T-cell (primary cell): Measurements from ENCODE around the gene PRADC1. TPM values are rescaled to one million over a fixed set of nuclear protein-coding genes. Genes with fewer than 3 reads are reported as not detected.
A peak's percentile ranks its signal among the peaks of the same experiment; 100 is the strongest.
"Not testable (repeated sequence)": the region's sequence is repeated elsewhere in the genome, so short reads cannot be mapped to it uniquely, and the experiment has no call there.

Experiments used
- ATAC-seq, 4 experiments: fragments of 200-7000 bp in 3 of 4; fragments of 150-1000 bp in 1 of 4; cut with Tn5 transposase; replicated peaks in 1 of 4; 1 replicate in 3 of 4; 2 replicates in 1 of 4; pipeline ENCODE4 v1.10.0; 2021; ENCODE audit warnings: moderate library complexity in 3 of 4, mild to moderate bottlenecking in 2 of 4, moderate number of reproducible peaks in 1 of 4
- CTCF ChIA-PET, 2 donors: fragments of 300-600 bp; sonication (Branson Sonifier 250); formaldehyde crosslinking; loops; one replicate each; lab custom pipeline; 2022; ENCODE audit warnings: antibody characterized with exemption in 2 of 2; lab: Charles Lee
- POLR2A ChIA-PET, 2 donors: fragments of 300-600 bp; sonication (Branson Sonifier 250); formaldehyde crosslinking; loops; one replicate each; lab custom pipeline; 2022; ENCODE audit warnings: antibody characterized with exemption in 2 of 2; lab: Charles Lee
- DNase-seq, 35 experiments: peaks; one replicate each; pipeline versions ENCODE4 v3.0.0 to v3.0.0-alpha.2; 2013 to 2023
- H3K27ac ChIP-seq: one replicate; pipeline ENCODE4 v1.5.1; 2013; ENCODE audit warnings: low read length
- H3K27me3 ChIP-seq, 2 experiments: replicated peaks in 1 of 2; 1 replicate in 1 of 2; 2 replicates in 1 of 2; pipeline versions ENCODE4 v1.6.1 to v1.7.0; 2013; ENCODE audit warnings: low read length in 1 of 2, mixed read lengths in 1 of 2; ENCODE audit not compliant: control insufficient read depth in 2 of 2, insufficient read depth in 2 of 2; ENCODE audit errors: extremely low read depth in 1 of 2
- H3K36me3 ChIP-seq, 2 donors: 1 replicate in 1 of 2; 2 replicates in 1 of 2; pipeline versions ENCODE4 v1.6.1 to v1.7.0; 2013; ENCODE audit warnings: low read length in 1 of 2; ENCODE audit not compliant: control insufficient read depth in 2 of 2, insufficient read depth in 1 of 2; ENCODE audit errors: extremely low read depth in 1 of 2
- H3K4me1 ChIP-seq, 2 experiments: 1 replicate in 1 of 2; 2 replicates in 1 of 2; pipeline versions ENCODE4 v1.6.1 to v1.7.0; 2013; ENCODE audit warnings: low read length in 2 of 2, mixed read lengths in 1 of 2; ENCODE audit not compliant: insufficient read depth in 2 of 2, control insufficient read depth in 1 of 2; ENCODE audit errors: extremely low read depth in 1 of 2
- H3K4me3 ChIP-seq, 2 donors: 1 replicate in 1 of 2; 2 replicates in 1 of 2; pipeline versions ENCODE4 v1.5.1 to v1.7.0; 2013; ENCODE audit warnings: mild to moderate bottlenecking in 2 of 2, low read length in 1 of 2, moderate library complexity in 1 of 2; ENCODE audit not compliant: control insufficient read depth in 1 of 2; ENCODE audit errors: extremely low read depth in 1 of 2
- H3K9me3 ChIP-seq: 2 replicates; pipeline ENCODE4 v1.7.0; 2013
- H3K27ac Mint-ChIP-seq, 2 donors: one replicate each; pipeline ENCODE4 v1.8.0; 2020 to 2021; ENCODE audit warnings: mild to moderate bottlenecking in 2 of 2, mixed read lengths in 2 of 2
- H3K27me3 Mint-ChIP-seq, 2 donors: one replicate each; pipeline ENCODE4 v1.8.0; 2021 to 2022; ENCODE audit warnings: mixed read lengths in 2 of 2
- H3K36me3 Mint-ChIP-seq: one replicate; pipeline ENCODE4 v1.8.0; 2021; ENCODE audit warnings: mixed read lengths
- H3K4me1 Mint-ChIP-seq, 3 donors: one replicate each; pipeline ENCODE4 v1.8.0; 2020 to 2022; ENCODE audit warnings: mixed read lengths in 3 of 3, mild to moderate bottlenecking in 1 of 3
- H3K4me3 Mint-ChIP-seq, 3 donors: one replicate each; pipeline ENCODE4 v1.8.0; 2020 to 2022; ENCODE audit warnings: mild to moderate bottlenecking in 3 of 3, mixed read lengths in 3 of 3, moderate library complexity in 3 of 3
- H3K9me3 Mint-ChIP-seq, 3 donors: one replicate each; pipeline ENCODE4 v1.8.0; 2020 to 2022; ENCODE audit warnings: mixed read lengths in 3 of 3
- WGBS: methylation state at CpG from one replicate; pipeline ENCODE4 v1.1.5; 2013; ENCODE audit warnings: missing lambda C conversion rate; ENCODE audit not compliant: insufficient coverage; 5-methylcytosine and 5-hydroxymethylcytosine counted together
- total RNA-seq, 35 experiments: library from RNA in 6 of 35; stranded (reverse) in 6 of 35; fragments of 120-200 nt in 1 of 35; gene quantifications; one replicate each; pipeline versions ENCODE4 v1.2.1 to v1.2.4 and lab custom pipeline; 2013 to 2026

PRADC1 gene
- total RNA-seq, 5 donors from 2014 or later (not counting 1 experiment from before 2014, with no cell fraction given) = 6.1 to 9.9 (median 6.4) TPM

DNA sequence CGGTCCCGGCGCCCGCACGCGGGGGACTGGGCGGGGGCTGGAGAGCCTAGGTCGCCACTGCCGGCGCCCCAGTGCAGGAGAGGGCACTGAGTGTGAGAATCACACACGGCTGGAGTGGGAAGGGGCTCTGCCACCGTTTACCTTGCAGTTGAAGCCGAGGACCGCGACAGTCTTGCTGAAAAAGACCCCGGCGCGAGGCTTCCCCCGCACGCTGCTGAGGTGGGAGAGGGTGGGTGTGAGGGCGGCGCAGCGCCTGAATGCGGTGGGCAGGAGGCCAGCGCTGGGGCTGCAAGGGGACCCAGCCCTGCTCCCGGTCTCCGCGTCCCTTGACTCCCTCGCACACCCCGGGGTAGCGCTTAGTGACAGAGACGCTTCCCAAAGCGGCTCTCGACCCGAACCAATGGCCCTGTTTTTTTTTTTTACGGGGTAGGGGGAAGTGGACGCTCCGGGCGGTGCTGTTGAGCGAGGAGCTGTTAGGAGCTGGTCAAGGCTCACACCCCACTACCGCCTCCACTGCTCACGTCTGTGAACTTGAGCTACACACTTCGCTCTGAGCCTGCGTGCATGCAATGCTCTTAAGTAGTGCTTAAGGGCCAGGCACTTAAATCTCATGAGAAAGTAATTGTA, 29.9 kb downstream of the PRADC1 start:
- H3K4me3 ChIP-seq = no peak overlapping the region
- H3K27ac ChIP-seq = no peak overlapping the region
- peaks cover 13 to 63% of the 10 kb centered on the region in 2 experiments for H3K27me3 ChIP-seq
- peak overlapping the region in 2 of 3 donors; percentile 50 to 72 for H3K4me3 Mint-ChIP-seq
- H3K4me1 Mint-ChIP-seq = peaks cover 6 to 11% (median 9%) of the 10 kb centered on the region in 3 donors
- ChIA-PET CTCF (interaction anchor here in 1 of 2 donors (0.6 kb wide), 1 partner anchor 86 kb away, joined by 3 read pairs; no protein-coding TSS in a partner anchor), POLR2A (interaction anchor here in 1 of 2 donors (0.6 kb wide), 1 partner anchor 17 kb away, joined by 3 read pairs; no protein-coding TSS in a partner anchor)
- 5% methylated on average over 36 of the region's 44 CpGs for WGBS
- no peaks in the 10 kb centered on the region for H3K36me3 ChIP-seq
- DNase-seq (peak in 1 of 35 experiments; percentile 15), ATAC-seq (peak; percentile 20 to 37 (median 25))
- H3K9me3 Mint-ChIP-seq = no peaks in the 10 kb centered on the region
- no peaks in the 10 kb centered on the region for H3K9me3 ChIP-seq
- no peak overlapping the region for H3K27ac Mint-ChIP-seq
- H3K4me1 ChIP-seq = peaks cover 0 to 15% of the 10 kb centered on the region in 2 experiments
- H3K36me3 Mint-ChIP-seq = no peaks in the 10 kb centered on the region
- peaks cover 42 to 53% of the 10 kb centered on the region in 2 donors for H3K27me3 Mint-ChIP-seq

DNA sequence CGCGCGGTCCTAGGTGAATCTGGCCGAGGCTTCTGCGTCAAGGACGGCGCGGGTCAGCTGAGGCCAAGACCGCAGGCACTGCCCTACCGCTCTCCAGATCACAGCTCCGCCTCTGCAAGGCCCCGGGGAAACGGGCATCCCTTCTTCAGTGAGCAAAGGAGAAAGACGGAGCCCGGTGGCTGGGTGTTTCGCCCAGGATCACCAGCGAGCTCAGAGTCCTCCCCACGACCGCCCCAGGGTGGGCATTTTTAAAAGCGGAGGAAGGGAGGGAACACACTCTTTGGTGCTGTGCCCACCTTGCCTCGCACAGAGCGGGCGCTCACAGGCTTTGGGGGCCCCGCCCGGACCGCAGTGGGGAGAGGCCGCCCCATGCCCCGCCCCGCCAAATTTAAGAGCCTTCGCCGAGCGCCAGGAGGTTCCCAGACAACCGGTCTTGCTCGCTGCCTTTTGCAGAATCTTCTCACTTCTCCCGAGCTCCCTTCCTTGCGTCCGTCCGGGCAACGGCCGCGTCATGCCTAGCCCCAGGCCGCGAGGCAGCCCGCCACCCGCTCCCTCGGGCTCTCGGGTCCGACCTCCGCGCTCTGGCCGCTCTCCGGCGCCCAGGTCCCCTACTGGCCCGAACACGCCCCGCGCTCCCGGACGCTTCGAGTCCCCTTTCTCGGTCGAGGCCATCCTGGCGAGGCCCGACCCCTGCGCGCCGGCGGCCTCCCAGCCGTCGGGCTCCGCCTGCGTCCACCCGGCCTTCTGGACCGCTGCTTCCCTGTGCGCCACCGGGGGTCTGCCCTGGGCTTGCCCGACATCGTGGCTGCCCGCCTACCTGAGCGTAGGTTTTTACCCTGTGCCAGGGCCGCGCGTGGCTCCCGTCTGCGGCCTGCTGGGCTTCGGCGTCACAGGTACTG, 30.6 kb downstream of the PRADC1 start, which contains the start of gene NOTO:
TSS of gene NOTO (plus strand) at position 419 of the 899 bp plus-strand sequence. CDS start at position 512, 93 bp downstream.
- no peak within 1 kb of the TSS for H3K4me3 ChIP-seq
- DNase-seq (peak in 1 of 35 experiments; percentile 15), ATAC-seq (peak; percentile 53 to 60 (median 56))
- peaks cover 15 to 60% of the 10 kb centered on the region in 2 experiments for H3K27me3 ChIP-seq
- H3K9me3 Mint-ChIP-seq = no peaks in the 10 kb centered on the region
- no peaks in the 10 kb centered on the region for H3K9me3 ChIP-seq
- ChIA-PET POLR2A (no interaction called here), CTCF (interaction anchor here in 1 of 2 donors (1.0 kb wide), 1 partner anchor 10 kb away, joined by 3 read pairs; no protein-coding TSS in a partner anchor)
- no peak within 1 kb of the TSS for H3K27ac Mint-ChIP-seq
- H3K36me3 Mint-ChIP-seq = no peaks in the 10 kb centered on the region
- H3K4me1 ChIP-seq = peaks cover 0 to 15% of the 10 kb centered on the region in 2 experiments
- peaks cover 41 to 51% of the 10 kb centered on the region in 2 donors for H3K27me3 Mint-ChIP-seq
- no peaks in the 10 kb centered on the region for H3K36me3 ChIP-seq
- no peak within 1 kb of the TSS for H3K27ac ChIP-seq
- H3K4me1 Mint-ChIP-seq = peaks cover 6 to 11% (median 9%) of the 10 kb centered on the region in 3 donors
- peak within 1 kb of the TSS; percentile 46 to 72 (median 60) for H3K4me3 Mint-ChIP-seq
- WGBS = 8% methylated on average over 84 of the region's 87 CpGs

DNA sequence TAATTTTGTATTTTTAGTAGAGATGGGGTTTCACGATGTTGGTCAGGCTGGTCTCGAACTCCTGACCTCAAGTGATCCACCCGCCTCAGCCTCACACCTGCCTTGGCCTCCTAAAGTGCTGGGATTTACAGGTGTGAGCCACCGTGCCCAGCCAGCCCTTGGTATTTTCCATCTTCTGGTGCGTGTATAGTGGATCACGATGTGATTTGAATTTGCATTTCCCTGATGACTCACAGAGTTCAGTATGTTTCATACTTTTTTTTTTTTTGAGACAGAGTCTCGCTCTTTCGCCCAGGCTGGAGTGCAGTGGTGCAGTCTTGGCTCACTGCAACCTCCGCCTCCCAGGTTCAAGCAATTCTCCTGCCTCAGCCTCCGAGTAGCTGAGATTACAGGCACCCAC, 32.8 kb downstream of the PRADC1 start:
- H3K4me3 ChIP-seq, DNase-seq, POLR2A ChIA-PET, H3K4me3 Mint-ChIP-seq, H3K27ac ChIP-seq, ATAC-seq, H3K9me3 Mint-ChIP-seq, H3K9me3 ChIP-seq, H3K36me3 ChIP-seq, H3K27ac Mint-ChIP-seq, H3K36me3 Mint-ChIP-seq: not testable (repeated sequence)
- H3K4me1 ChIP-seq = peaks cover 0 to 15% of the 10 kb centered on the region in 2 experiments
- peaks cover 16 to 54% of the 10 kb centered on the region in 2 experiments for H3K27me3 ChIP-seq
- CTCF ChIA-PET = interaction anchor here (0.7 kb wide), 3 partner anchors 125 to 1688 kb away, joined by 3 to 11 read pairs (median 4); partner anchors contain the start of gene ALMS1 (in 1 of the 2)
- WGBS = 65% methylated on average over 2 of the region's 10 CpGs
- Mint-ChIP-seq H3K27me3 (peaks cover 42 to 44% of the 10 kb centered on the region in 2 donors), H3K4me1 (peaks cover 6 to 11% (median 9%) of the 10 kb centered on the region in 3 donors)

DNA sequence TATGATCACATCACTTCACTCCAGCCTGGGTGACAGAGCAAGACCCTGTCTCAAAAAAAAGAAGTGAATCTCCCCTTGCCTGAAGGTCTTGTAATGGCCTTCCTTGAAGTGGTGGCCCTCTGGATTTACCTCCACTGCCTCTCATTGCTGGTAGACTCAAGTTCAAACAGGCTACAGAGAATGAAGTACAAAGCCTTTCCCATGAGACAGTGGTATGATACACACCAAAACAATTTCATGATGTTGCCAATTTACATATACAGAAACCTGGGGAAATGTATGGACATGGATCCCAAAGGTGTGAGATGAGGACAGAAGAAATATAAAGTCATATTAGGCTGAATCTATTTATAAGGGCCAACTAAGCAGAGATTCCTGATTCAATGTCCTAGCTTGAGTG, 35.5 kb downstream of the PRADC1 start:
- Mint-ChIP-seq H3K9me3 (no peaks in the 10 kb centered on the region), H3K36me3 (peaks cover 2% of the 10 kb centered on the region), H3K27ac (no peak overlapping the region), H3K27me3 (peaks cover 28 to 29% of the 10 kb centered on the region in 2 donors), H3K4me1 (peaks cover 6 to 8% (median 6%) of the 10 kb centered on the region in 3 donors), H3K4me3 (no peak overlapping the region)
- Histone ChIP-seq H3K27ac (no peak overlapping the region), H3K9me3 (no peaks in the 10 kb centered on the region), H3K36me3 (no peaks in the 10 kb centered on the region), H3K4me3 (no peak overlapping the region), H3K4me1 (peaks cover 0 to 6% of the 10 kb centered on the region in 2 experiments), H3K27me3 (peaks cover 11 to 31% of the 10 kb centered on the region in 2 experiments)
- ATAC-seq = no peak
- CTCF ChIA-PET = no interaction called here
- DNase-seq = no peak
- POLR2A ChIA-PET = no interaction called here

DNA sequence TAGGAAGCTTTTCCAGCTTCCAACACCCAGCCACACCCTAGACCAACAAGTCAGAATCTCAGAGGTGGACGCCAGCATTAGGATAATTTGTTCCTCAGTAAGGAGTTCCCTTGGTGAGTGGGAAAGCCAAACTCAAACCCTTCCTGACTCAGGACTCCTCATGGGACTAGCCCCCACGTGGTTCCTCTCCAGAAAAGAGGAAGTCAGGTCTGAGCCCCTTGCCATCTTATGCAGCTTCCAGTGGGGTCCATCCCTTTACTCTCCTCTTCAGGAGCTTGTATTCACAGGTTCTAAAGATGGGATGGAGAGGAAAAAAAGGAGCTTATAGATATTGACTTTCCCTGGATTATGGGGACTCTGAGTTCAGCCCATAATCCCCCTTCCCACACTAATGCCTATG, 45.5 kb downstream of the PRADC1 start:
- no peak overlapping the region for H3K27ac ChIP-seq
- WGBS = no CpG with 5 or more reads among the region's 2 CpGs
- ChIA-PET POLR2A (no interaction called here), CTCF (no interaction called here)
- H3K27ac Mint-ChIP-seq = no peak overlapping the region
- peaks cover 20 to 23% of the 10 kb centered on the region in 2 donors for H3K27me3 Mint-ChIP-seq
- no peaks in the 10 kb centered on the region for H3K4me1 ChIP-seq
- H3K4me3 ChIP-seq = no peak overlapping the region
- ATAC-seq = no peak
- H3K27me3 ChIP-seq = peaks cover 0 to 19% of the 10 kb centered on the region in 2 experiments
- no peaks in the 10 kb centered on the region for H3K4me1 Mint-ChIP-seq
- peaks cover 0 to 5% (median 0%) of the 10 kb centered on the region in 3 donors for H3K9me3 Mint-ChIP-seq
- DNase-seq = no peak
- H3K36me3 Mint-ChIP-seq = peaks cover 4% of the 10 kb centered on the region
- no peaks in the 10 kb centered on the region for H3K36me3 ChIP-seq
- no peaks in the 10 kb centered on the region for H3K9me3 ChIP-seq
- H3K4me3 Mint-ChIP-seq = no peak overlapping the region

DNA sequence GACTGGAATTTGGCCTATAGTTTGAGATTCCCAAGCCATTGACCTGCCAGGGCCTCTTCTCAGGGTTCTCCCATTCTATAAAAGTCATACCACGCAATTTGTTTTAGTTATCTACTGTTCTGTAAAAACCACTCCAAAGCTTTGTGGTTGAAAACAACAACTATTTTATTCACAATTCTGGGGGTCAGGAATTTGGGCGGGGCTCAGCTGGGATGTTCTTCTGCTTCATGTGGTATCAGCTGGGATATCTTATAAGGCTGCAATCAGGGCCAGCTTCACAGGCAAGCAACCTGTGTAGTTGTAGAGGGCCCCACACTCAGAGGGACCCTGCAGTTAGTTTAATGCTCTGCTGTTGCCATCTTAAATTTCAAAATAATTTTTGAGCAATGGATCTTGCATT, 47.1 kb downstream of the PRADC1 start:
- H3K4me3 Mint-ChIP-seq = no peak overlapping the region
- Histone ChIP-seq H3K4me3 (no peak overlapping the region), H3K36me3 (no peaks in the 10 kb centered on the region), H3K9me3 (no peaks in the 10 kb centered on the region), H3K27me3 (peaks cover 0 to 24% of the 10 kb centered on the region in 2 experiments), H3K4me1 (no peaks in the 10 kb centered on the region), H3K27ac (no peak overlapping the region)
- H3K27me3 Mint-ChIP-seq = peaks cover 17 to 26% of the 10 kb centered on the region in 2 donors
- no peak for ATAC-seq
- no peak overlapping the region for H3K27ac Mint-ChIP-seq
- WGBS = no CpG with 5 or more reads among the region's 2 CpGs
- H3K4me1 Mint-ChIP-seq = no peaks in the 10 kb centered on the region
- H3K9me3 Mint-ChIP-seq = peaks cover 0 to 5% (median 0%) of the 10 kb centered on the region in 3 donors
- DNase-seq = no peak
- ChIA-PET CTCF (interaction anchor here in 1 of 2 donors (0.7 to 1.0 kb wide), 2 partner anchors 9 to 190 kb away, joined by 3 to 9 read pairs; no protein-coding TSS in a partner anchor), POLR2A (interaction anchor here in 1 of 2 donors (0.6 kb wide), 1 partner anchor 18 kb away, joined by 3 read pairs; no protein-coding TSS in a partner anchor)
- peaks cover 4% of the 10 kb centered on the region for H3K36me3 Mint-ChIP-seq
